CD14-positive monocyte (primary cell): ENCODE results near the gene KHSRP. TPM values are rescaled to one million over a fixed set of nuclear protein-coding genes. Genes with fewer than 3 reads are reported as not detected.

Source experiments
- DNase-seq, 3 donors: peaks; one replicate each; pipeline ENCODE4 v3.0.0-alpha.2; 2011 to 2022
- H2AFZ ChIP-seq: 2 replicates; pipeline ENCODE4 v1.6.0; 2012; ENCODE audit warnings: mild to moderate bottlenecking, low read depth, low read length, inconsistent platforms; ENCODE audit not compliant: insufficient read depth, poor library complexity, severe bottlenecking
- H3K27ac ChIP-seq, 2 donors: 1 replicate in 1 of 2; 2 replicates in 1 of 2; pipeline ENCODE4 v1.5.1; 2012 to 2013; ENCODE audit warnings: low read length in 2 of 2, control low read depth in 1 of 2, inconsistent platforms in 1 of 2, low read depth in 1 of 2, mild to moderate bottlenecking in 1 of 2
- H3K27me3 ChIP-seq, 2 donors: one replicate each; pipeline versions ENCODE4 v1.6.0 to v1.6.1; 2011 to 2013; ENCODE audit warnings: low read length in 2 of 2; ENCODE audit not compliant: control insufficient read depth in 2 of 2, insufficient read depth in 2 of 2
- H3K36me3 ChIP-seq, 2 donors: replicated peaks in 1 of 2; 1 replicate in 1 of 2; 2 replicates in 1 of 2; pipeline versions ENCODE4 v1.5.1 to v1.6.1; 2012 to 2013; ENCODE audit warnings: low read length in 2 of 2, control low read depth in 1 of 2, inconsistent platforms in 1 of 2, mild to moderate bottlenecking in 1 of 2; ENCODE audit not compliant: insufficient read depth in 2 of 2, control insufficient read depth in 1 of 2
- H3K4me1 ChIP-seq, 2 donors: 1 replicate in 1 of 2; 2 replicates in 1 of 2; pipeline versions ENCODE4 v1.5.1 to v1.6.1; 2012 to 2013; ENCODE audit warnings: low read length in 2 of 2, control low read depth in 1 of 2, inconsistent platforms in 1 of 2, mild to moderate bottlenecking in 1 of 2, moderate library complexity in 1 of 2; ENCODE audit not compliant: insufficient read depth in 2 of 2, control insufficient read depth in 1 of 2
- H3K4me2 ChIP-seq: replicated peaks from 2 replicates; pipeline ENCODE3; 2012; ENCODE audit warnings: low read length, moderate library complexity, mild to moderate bottlenecking; ENCODE audit not compliant: poor library complexity, severe bottlenecking; ENCODE audit errors: extremely low read depth
- H3K4me3 ChIP-seq, 3 experiments: fragments of 200-600 bp in 1 of 3; sonication (generic) in 1 of 3; replicated peaks in 1 of 3; 1 replicate in 2 of 3; 2 replicates in 1 of 3; pipeline ENCODE4 v1.5.1; 2011 to 2013; ENCODE audit warnings: low read length in 3 of 3, mild to moderate bottlenecking in 3 of 3, control low read depth in 2 of 3, low read depth in 2 of 3, inconsistent platforms in 1 of 3, moderate library complexity in 1 of 3
- H3K79me2 ChIP-seq: 2 replicates; pipeline ENCODE4 v1.6.0; 2012; ENCODE audit warnings: mild to moderate bottlenecking, control low read depth, inconsistent platforms, low read length, moderate library complexity; ENCODE audit not compliant: insufficient read depth
- H3K9ac ChIP-seq: 2 replicates; pipeline ENCODE4 v1.6.0; 2017; ENCODE audit warnings: low read length, mild to moderate bottlenecking; ENCODE audit not compliant: insufficient read depth, poor library complexity, severe bottlenecking
- H3K9me3 ChIP-seq, 2 donors: replicated peaks in 1 of 2; 1 replicate in 1 of 2; 2 replicates in 1 of 2; pipeline versions ENCODE4 v1.5.1 to v1.6.1; 2012 to 2013; ENCODE audit warnings: low read length in 2 of 2, control low read depth in 1 of 2; ENCODE audit not compliant: control insufficient read depth in 1 of 2, insufficient read depth in 1 of 2
- H4K20me1 ChIP-seq: 2 replicates; pipeline ENCODE4 v1.6.0; 2012; ENCODE audit warnings: mild to moderate bottlenecking, low read length, control low read depth, moderate library complexity; ENCODE audit not compliant: insufficient read depth
- H3K27ac Mint-ChIP-seq, 7 donors: one replicate each; pipeline ENCODE4 v1.8.0; 2020; ENCODE audit warnings: mild to moderate bottlenecking in 7 of 7, mixed read lengths in 7 of 7, moderate library complexity in 6 of 7, inconsistent platforms in 2 of 7
- H3K27me3 Mint-ChIP-seq, 3 donors: one replicate each; pipeline ENCODE4 v1.8.0; 2021 to 2022; ENCODE audit warnings: low read depth in 3 of 3, mild to moderate bottlenecking in 3 of 3, mixed read lengths in 3 of 3, moderate library complexity in 3 of 3, inconsistent platforms in 1 of 3
- H3K36me3 Mint-ChIP-seq, 2 donors: one replicate each; pipeline ENCODE4 v1.8.0; 2020; ENCODE audit warnings: mixed read lengths in 2 of 2, inconsistent platforms in 1 of 2, mild to moderate bottlenecking in 1 of 2
- H3K4me1 Mint-ChIP-seq: one replicate; pipeline ENCODE4 v1.8.0; 2020; ENCODE audit warnings: mild to moderate bottlenecking, mixed read lengths
- H3K4me3 Mint-ChIP-seq, 2 donors: one replicate each; pipeline ENCODE4 v1.8.0; 2020; ENCODE audit warnings: mild to moderate bottlenecking in 2 of 2, mixed read lengths in 2 of 2, moderate library complexity in 1 of 2
- H3K9me3 Mint-ChIP-seq, 7 donors: one replicate each; pipeline ENCODE4 v1.8.0; 2020 to 2022; ENCODE audit warnings: mixed read lengths in 7 of 7, mild to moderate bottlenecking in 6 of 7, moderate library complexity in 6 of 7, inconsistent platforms in 2 of 7
- WGBS: methylation state at CpG from one replicate; pipeline ENCODE4 v1.1.5; 2013; ENCODE audit warnings: missing lambda C conversion rate; ENCODE audit not compliant: insufficient coverage; 5-methylcytosine and 5-hydroxymethylcytosine counted together
- intact Hi-C, 2 donors: fragments of 100-400 bp; cut with micrococcal nuclease; formaldehyde crosslinking; loops; one replicate each; pipeline versions ENCODE4 v1.15.0 to v1.15.1; 2023
- polyA plus RNA-seq, 3 donors: library from polyadenylated mRNA; depleted of rRNA in 1 of 3; unstranded in 2 of 3; stranded (reverse) in 1 of 3; fragments of 300-500 nt in 2 of 3; fragments of >200 nt in 1 of 3; fragmentation: Illumina TruSeq in 2 of 3; gene quantifications; 1 replicate in 2 of 3; 2 replicates in 1 of 3; pipeline ENCODE4 v1.2.3, GENCODE V29; 2012 to 2021
- TF ChIP-seq, protein P1 (sequence below): fragments of 200-600 bp; IDR thresholded peaks from one replicate; pipeline ENCODE4 v1.8.0; 2022; ENCODE audit warnings: antibody characterized with exemption, mild to moderate bottlenecking

The KHSRP gene
- polyA plus RNA-seq, 3 donors, result 8.6 to 63.3 (median 9.1) TPM

GRCh38 chr19:6465663-6466062 lies 41.1 kb upstream of the KHSRP start:
- Histone ChIP-seq H3K9me3 (peaks cover 3 to 4% of the 10 kb centered on the region in 2 donors), H4K20me1 (no peaks in the 10 kb centered on the region), H3K4me3 (no peak overlapping the region), H3K4me1 (peaks cover 7 to 11% of the 10 kb centered on the region in 2 donors), H3K36me3 (peaks cover 5 to 26% of the 10 kb centered on the region in 2 donors), H3K79me2 (no peaks in the 10 kb centered on the region), H3K4me2 (no peak overlapping the region), H3K27me3 (peaks cover 0 to 25% of the 10 kb centered on the region in 2 donors), H3K27ac (no peak overlapping the region), H3K9ac (no peak overlapping the region), H2AFZ (no peak overlapping the region)
- 100% methylated on average over 1 of the region's 8 CpGs for whole genome bisulfite sequencing
- Mint-ChIP-seq H3K36me3 (peaks cover 25% of the 10 kb centered on the region in 2 donors), H3K4me1 (peaks cover 8% of the 10 kb centered on the region), H3K27ac (no peak overlapping the region), H3K9me3 (peaks cover 0 to 5% (median 0%) of the 10 kb centered on the region in 7 donors), H3K4me3 (no peak overlapping the region), H3K27me3 (peaks cover 27 to 33% (median 32%) of the 10 kb centered on the region in 3 donors)
- intact Hi-C loops, result no loop called here
- no peak for DNase-seq
- TF ChIP-seq, protein P1, sequence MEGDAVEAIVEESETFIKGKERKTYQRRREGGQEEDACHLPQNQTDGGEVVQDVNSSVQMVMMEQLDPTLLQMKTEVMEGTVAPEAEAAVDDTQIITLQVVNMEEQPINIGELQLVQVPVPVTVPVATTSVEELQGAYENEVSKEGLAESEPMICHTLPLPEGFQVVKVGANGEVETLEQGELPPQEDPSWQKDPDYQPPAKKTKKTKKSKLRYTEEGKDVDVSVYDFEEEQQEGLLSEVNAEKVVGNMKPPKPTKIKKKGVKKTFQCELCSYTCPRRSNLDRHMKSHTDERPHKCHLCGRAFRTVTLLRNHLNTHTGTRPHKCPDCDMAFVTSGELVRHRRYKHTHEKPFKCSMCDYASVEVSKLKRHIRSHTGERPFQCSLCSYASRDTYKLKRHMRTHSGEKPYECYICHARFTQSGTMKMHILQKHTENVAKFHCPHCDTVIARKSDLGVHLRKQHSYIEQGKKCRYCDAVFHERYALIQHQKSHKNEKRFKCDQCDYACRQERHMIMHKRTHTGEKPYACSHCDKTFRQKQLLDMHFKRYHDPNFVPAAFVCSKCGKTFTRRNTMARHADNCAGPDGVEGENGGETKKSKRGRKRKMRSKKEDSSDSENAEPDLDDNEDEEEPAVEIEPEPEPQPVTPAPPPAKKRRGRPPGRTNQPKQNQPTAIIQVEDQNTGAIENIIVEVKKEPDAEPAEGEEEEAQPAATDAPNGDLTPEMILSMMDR, result no peak

DNA sequence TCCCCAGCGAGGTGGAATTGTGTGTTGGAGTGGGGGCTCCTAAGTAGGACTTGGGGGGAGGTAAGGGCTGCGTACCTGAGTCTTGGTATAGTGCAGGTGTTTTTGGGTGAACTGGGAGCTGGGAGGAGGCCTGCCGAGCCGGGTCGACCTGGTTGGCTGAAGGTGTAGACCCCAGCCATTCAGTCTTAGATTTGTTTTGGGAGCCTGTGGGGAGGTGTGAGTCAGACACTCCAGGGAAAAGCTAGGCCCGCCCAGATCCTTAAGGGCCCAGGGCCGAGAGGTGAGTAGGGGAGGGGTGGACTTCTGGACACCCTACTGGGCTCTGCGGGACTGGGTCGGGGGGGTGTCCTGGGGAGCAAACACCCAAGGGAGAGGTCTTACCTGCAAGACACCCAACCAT lies 40.4 kb upstream of the KHSRP start:
- Histone ChIP-seq H3K9me3 (peaks cover 3 to 4% of the 10 kb centered on the region in 2 donors), H4K20me1 (no peaks in the 10 kb centered on the region), H3K4me1 (peaks cover 11 to 18% of the 10 kb centered on the region in 2 donors), H3K9ac (no peak overlapping the region), H3K36me3 (peaks cover 5 to 20% of the 10 kb centered on the region in 2 donors), H3K27me3 (peaks cover 0 to 25% of the 10 kb centered on the region in 2 donors), H3K4me2 (no peak overlapping the region), H2AFZ (no peak overlapping the region), H3K4me3 (no peak overlapping the region), H3K27ac (no peak overlapping the region), H3K79me2 (no peaks in the 10 kb centered on the region)
- H3K27me3 Mint-ChIP-seq, result peaks cover 28 to 35% (median 31%) of the 10 kb centered on the region in 3 donors
- H3K27ac Mint-ChIP-seq, result peak overlapping the region in 1 of 7 donors; percentile 26
- intact Hi-C loops, result no loop called here
- H3K9me3 Mint-ChIP-seq, result peaks cover 0 to 5% (median under 1%) of the 10 kb centered on the region in 7 donors
- H3K4me1 Mint-ChIP-seq, result peaks cover 12% of the 10 kb centered on the region
- peaks cover 18 to 21% of the 10 kb centered on the region in 2 donors for H3K36me3 Mint-ChIP-seq
- no peak for DNase-seq
- TF ChIP-seq, protein P1, result no peak
- H3K4me3 Mint-ChIP-seq, result peak overlapping the region in 1 of 2 donors; percentile 71
- 95% methylated on average over 4 of the region's 9 CpGs for WGBS
